Measurements from ENCODE around the gene KIRREL3. TPM values are rescaled to one million over a fixed set of nuclear protein-coding genes. Genes with fewer than 3 reads are reported as not detected.

Gene KIRREL3
- total RNA-seq, 2 donors from 2014 or later = 1.2 to 1.3 TPM

- intact Hi-C loops (cut with DNase I, micrococcal nuclease) = no loop called here
- DNase-seq = no peak
- no peak for ATAC-seq
Observed at GRCh38 chr11:127000981-127001380, 411 bp upstream of the KIRREL3 start.

GRCh38 chr11:126999366-126999765, 1.2 kb downstream of the KIRREL3 start:
- intact Hi-C loops (cut with DNase I, micrococcal nuclease) = loop anchor here in 1 of 2 donors (10.0 kb wide), 1 partner anchor 555 kb away; no protein-coding TSS in a partner anchor
- no peak for DNase-seq
- no peak for ATAC-seq

- DNase-seq = no peak
- no peak for ATAC-seq
- intact Hi-C loops (cut with DNase I, micrococcal nuclease) = loop anchor here in 1 of 2 donors (10.0 kb wide), 1 partner anchor 553 kb away; no protein-coding TSS in a partner anchor
Observed at GRCh38 chr11:126997641-126998040, 2.9 kb downstream of the KIRREL3 start.

GRCh38 chr11:126997196-126997595, 3.4 kb downstream of the KIRREL3 start:
- no peak for ATAC-seq
- intact Hi-C loops (cut with DNase I, micrococcal nuclease) = loop anchor here in 1 of 2 donors (10.0 kb wide), 1 partner anchor 552 kb away; no protein-coding TSS in a partner anchor
- no peak for DNase-seq

- intact Hi-C loops (cut with DNase I, micrococcal nuclease) = loop anchor here in 1 of 2 donors (10.0 kb wide), 1 partner anchor 551 kb away; no protein-coding TSS in a partner anchor
- DNase-seq = no peak
- ATAC-seq = no peak
Observed at GRCh38 chr11:126996036-126996804, 4.3 kb downstream of the KIRREL3 start.

GRCh38 chr11:126993599-126993998, 7.0 kb downstream of the KIRREL3 start:
- no peak for ATAC-seq
- no peak for DNase-seq
- intact Hi-C loops (cut with DNase I, micrococcal nuclease) = loop anchor here in 1 of 2 donors (5.0 to 10.0 kb wide), 2 partner anchors 276 to 549 kb away; no protein-coding TSS in a partner anchor

GRCh38 chr11:126992804-126993111, 7.8 kb downstream of the KIRREL3 start:
- ATAC-seq (no peak), DNase-seq (no peak)
- intact Hi-C loops (cut with DNase I, micrococcal nuclease) = loop anchor here in 1 of 2 donors (5.0 to 10.0 kb wide), 2 partner anchors 275 to 548 kb away; no protein-coding TSS in a partner anchor

GRCh38 chr11:126992065-126992803, 8.3 kb downstream of the KIRREL3 start:
- intact Hi-C loops (cut with DNase I, micrococcal nuclease) = loop anchor here in 1 of 2 donors (5.0 to 10.0 kb wide), 2 partner anchors 275 to 547 kb away; no protein-coding TSS in a partner anchor
- no peak for DNase-seq
- ATAC-seq = no peak

- intact Hi-C loops (cut with DNase I, micrococcal nuclease) = loop anchor here in 1 of 2 donors (5.0 to 10.0 kb wide), 2 partner anchors 274 to 547 kb away; no protein-coding TSS in a partner anchor
- ATAC-seq (no peak), DNase-seq (no peak)
Observed at GRCh38 chr11:126991596-126991995, 9.0 kb downstream of the KIRREL3 start.

- DNase-seq = no peak
- intact Hi-C loops (cut with DNase I, micrococcal nuclease) = loop anchor here in 1 of 2 donors (5.0 to 10.0 kb wide), 2 partner anchors 274 to 546 kb away; no protein-coding TSS in a partner anchor
- no peak for ATAC-seq
Observed at GRCh38 chr11:126990716-126991480, 9.7 kb downstream of the KIRREL3 start.

- DNase-seq (peak; percentile 46 to 72), ATAC-seq (peak; percentile 83)
- intact Hi-C loops (cut with DNase I, micrococcal nuclease) = loop anchor here in 1 of 2 donors (5.0 to 10.0 kb wide), 2 partner anchors 273 to 545 kb away; no protein-coding TSS in a partner anchor
Observed at GRCh38 chr11:126989942-126990715, 10.4 kb downstream of the KIRREL3 start.

- intact Hi-C loops (cut with DNase I, micrococcal nuclease) = no loop called here
- no peak for ATAC-seq
Observed at GRCh38 chr11:126988655-126989054, 11.9 kb downstream of the KIRREL3 start.

GRCh38 chr11:126981635-126982034, 18.9 kb downstream of the KIRREL3 start:
- intact Hi-C loops (cut with DNase I, micrococcal nuclease) = no loop called here
- DNase-seq = no peak
- no peak for ATAC-seq

More at GRCh38 chr11:126988655-126989054, 11.9 kb downstream of the KIRREL3 start:
- no peak for DNase-seq

GRCh38 chr11:126978911-126979310, 21.7 kb downstream of the KIRREL3 start:
- intact Hi-C loops (cut with DNase I, micrococcal nuclease) = no loop called here
- DNase-seq = no peak
- ATAC-seq = no peak

- intact Hi-C loops (cut with DNase I, micrococcal nuclease) = no loop called here
- ATAC-seq (no peak), DNase-seq (no peak)
Observed at GRCh38 chr11:126978165-126978564, 22.4 kb downstream of the KIRREL3 start.

- ATAC-seq = no peak
- intact Hi-C loops (cut with DNase I, micrococcal nuclease) = no loop called here
- no peak for DNase-seq
Observed at GRCh38 chr11:126973051-126973450, 27.5 kb downstream of the KIRREL3 start.

- intact Hi-C loops (cut with DNase I, micrococcal nuclease) = no loop called here
- ATAC-seq (peak; percentile 99), DNase-seq (no peak)
Observed at GRCh38 chr11:126971305-126971704, 29.3 kb downstream of the KIRREL3 start.

Measured in left colon (tissue), 2 donors.